Astrocyte of the hippocampus (primary cell): ENCODE data around the gene NFATC1.

Source experiments
- DNase-seq: peaks from one replicate; pipeline ENCODE4 v3.0.0; 2011; ENCODE audit warnings: low read depth, low spot score

NFATC1 gene

DNA sequence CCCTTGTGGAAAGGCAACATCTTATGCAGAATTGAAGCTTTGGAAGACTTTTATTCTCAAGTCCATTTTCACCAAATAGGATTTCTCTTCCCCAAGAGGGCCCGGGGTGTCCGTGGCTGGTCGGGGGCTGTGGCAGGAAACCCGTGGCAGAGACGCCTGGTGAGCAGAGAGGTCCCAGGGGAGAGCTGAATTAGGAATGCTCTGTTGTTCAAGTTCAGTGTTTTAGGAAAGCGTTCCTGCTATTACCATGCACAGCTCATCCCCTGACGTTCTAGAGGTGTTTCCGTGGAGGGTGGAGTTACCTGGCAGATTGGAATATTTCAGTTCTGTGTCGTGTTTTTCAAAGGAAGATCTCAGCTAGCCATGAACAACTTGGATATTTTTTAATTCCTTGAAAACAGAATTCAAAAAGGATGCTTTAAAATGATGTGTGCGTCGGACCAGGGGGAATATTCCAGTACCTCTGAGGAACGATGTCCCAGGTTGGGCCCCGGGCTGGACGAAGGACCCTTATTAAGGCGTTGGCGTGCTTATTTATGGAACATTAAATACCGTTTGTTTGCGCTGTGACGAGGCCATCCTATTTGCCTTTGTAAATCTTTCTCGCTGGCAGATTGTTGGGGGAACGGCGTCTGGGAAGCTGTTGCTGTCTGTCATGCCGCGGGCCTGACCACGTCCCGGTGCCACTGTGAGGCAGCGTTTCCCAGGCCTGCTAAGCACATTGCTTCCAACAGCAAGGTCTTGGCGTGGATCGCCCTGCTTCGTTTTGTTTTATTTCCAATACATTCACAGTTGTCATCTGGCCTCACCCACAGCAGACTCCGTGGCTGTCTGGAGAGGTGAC lies 8.2 kb downstream of the NFATC1 start:
- no peak for DNase-seq

DNA sequence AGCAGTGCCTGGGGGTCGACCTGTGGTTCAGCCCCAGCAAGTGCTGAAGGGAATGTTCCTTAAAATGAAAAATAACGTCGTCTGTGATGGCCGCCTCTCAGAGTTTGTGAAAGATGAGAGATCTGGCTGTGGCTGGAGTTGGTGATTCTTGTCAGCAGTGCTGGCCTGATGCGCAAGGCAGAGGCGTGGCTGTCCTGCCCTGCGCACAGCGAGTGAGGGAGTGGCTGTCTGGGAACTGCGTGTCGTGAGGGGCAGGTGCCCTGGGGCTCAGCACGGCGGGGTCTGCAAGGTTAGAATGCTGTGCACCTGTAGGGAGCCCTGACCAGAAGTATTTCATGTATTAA lies 8.8 kb downstream of the NFATC1 start:
- DNase-seq: no peak

DNA sequence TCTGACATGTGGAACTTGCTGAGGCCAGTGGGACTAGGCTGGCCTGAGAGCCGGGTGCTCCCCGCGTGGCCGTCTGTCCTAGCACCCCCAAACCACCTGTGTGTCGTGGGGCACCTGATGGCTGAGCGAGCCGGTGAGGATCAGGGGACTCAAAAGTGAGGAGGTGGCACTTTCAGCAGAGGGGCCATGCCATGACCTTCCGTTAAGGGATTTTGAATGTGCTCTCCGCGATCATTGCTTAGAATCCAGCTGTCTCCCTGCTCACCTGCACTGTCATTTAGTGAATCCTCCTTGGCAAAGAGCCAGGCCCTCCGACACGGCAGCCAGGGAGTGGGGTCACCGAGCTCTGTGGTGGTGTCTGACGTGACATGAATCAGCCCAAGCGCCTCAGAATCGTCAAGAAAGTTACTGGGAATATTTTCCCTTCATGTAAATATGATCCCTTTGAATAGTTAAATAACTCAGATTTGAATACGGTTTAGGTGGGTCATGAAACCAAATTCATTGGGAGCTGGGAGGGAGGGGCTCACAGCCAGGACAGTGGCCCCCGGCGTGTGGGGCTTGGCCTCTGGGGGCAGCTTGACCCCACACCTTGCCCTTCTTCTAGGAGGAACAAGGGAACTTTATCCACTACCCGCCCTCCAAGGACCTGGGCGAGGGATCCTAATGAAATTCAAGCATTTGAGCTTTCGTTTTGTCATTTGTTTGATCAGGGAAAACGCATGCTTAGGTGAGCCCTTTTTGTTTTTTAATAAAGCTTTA lies 9.5 kb downstream of the NFATC1 start:
- DNase-seq: no peak

DNA sequence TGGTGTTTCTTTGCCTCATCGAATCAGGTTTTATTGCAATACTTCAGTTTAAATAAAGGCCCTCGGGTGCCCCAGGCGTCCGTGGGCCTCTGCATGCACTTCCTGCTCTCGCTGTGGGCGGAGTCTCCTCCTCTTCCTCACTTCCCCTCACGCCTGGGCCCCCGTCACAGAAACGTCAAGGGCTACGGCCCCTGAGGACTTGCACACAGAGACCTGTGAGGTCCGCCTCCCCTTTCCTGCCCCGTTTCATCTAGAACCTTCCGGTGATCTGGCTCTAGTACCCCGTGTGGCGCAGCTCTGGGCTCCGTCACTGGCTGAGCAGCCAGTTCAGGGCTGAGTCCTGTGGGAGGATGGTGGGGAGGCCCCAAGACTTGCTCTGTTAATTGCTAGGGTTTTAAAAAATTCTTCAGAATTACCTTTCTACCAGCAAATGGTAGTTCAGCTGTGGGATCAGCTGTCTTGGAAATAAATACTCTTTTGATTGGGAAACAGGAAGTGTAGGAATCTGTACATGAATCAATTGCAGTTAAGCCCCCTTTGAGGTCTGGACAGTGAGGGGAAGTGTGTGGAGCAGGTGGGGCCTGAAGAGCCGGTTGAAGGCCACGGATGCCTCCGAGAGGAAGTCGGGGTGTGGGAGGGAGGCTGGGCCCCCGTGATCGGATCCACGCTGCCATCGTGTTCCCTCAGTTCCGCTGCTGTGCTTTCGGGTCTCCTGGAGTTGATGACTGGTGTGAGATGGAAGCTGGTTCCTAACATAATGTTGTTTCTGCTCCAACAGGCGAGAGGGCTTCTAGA lies 10.2 kb downstream of the NFATC1 start:
- DNase-seq: no peak

DNA sequence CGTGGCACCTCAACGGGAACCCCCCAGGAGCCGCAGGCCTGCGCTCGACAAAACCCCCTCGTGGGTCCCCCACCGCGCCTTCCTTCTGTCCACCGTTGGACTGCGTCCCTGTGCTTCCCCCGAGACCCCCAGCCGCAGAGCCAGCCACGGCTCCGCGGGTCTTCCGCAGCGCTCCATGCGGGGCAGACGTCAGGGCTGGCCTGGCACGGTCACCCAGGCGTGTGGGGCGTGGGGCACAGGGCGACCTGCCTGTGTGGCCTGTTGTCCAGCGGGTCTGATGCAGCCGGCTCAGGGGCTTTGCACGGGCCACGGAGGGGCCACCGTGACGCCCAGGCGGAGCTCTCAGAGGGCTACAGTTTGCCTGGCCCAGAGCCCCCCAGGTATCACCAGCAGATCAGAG lies 11.0 kb downstream of the NFATC1 start:
- DNase-seq: no peak

DNA sequence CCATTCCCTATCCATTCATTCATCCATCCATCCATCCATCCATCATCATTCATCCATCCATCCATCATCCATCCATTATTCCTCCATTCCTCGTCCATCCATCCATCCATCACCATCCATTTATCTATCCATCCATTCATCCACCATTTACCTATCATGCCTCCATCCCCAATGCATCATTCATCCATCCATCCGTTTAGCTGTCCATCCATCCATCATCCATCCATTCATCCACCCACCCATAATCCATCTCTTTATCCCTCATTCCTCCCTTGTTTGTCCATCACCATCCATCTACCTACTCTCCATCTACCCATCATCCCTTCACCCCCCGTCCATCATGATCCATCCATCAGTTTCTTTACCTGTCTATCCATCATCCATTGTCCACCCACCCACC lies 13.6 kb downstream of the NFATC1 start:
- DNase-seq: no peak

DNA sequence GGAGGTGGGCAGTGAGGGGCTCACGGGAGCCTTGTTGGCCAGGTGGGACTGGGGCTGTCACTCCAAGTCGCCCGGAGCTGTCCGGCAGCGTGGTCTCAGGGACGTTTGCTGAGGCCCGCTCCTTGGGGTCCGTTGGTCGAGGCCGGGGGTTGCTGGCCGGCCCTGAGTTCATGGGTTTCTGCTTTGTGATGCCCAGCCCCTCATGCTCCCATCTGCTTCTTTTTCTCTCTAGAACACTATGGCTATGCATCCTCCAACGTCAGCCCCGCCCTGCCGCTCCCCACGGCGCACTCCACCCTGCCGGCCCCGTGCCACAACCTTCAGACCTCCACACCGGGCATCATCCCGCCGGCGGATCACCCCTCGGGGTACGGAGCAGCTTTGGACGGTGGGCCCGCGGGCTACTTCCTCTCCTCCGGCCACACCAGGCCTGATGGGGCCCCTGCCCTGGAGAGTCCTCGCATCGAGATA lies 14.5 kb downstream of the NFATC1 start:
- DNase-seq: no peak

DNA sequence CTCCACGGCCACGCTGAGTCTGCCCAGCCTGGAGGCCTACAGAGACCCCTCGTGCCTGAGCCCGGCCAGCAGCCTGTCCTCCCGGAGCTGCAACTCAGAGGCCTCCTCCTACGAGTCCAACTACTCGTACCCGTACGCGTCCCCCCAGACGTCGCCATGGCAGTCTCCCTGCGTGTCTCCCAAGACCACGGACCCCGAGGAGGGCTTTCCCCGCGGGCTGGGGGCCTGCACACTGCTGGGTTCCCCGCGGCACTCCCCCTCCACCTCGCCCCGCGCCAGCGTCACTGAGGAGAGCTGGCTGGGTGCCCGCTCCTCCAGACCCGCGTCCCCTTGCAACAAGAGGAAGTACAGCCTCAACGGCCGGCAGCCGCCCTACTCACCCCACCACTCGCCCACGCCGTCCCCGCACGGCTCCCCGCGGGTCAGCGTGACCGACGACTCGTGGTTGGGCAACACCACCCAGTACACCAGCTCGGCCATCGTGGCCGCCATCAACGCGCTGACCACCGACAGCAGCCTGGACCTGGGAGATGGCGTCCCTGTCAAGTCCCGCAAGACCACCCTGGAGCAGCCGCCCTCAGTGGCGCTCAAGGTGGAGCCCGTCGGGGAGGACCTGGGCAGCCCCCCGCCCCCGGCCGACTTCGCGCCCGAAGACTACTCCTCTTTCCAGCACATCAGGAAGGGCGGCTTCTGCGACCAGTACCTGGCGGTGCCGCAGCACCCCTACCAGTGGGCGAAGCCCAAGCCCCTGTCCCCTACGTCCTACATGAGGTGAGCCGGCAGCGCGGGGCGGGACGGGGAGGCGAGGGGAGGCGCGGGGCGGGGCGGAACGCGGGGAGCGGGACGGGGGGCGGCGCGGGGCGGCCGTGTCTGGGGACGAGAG lies 15.2 kb downstream of the NFATC1 start:
- DNase-seq: no peak

DNA sequence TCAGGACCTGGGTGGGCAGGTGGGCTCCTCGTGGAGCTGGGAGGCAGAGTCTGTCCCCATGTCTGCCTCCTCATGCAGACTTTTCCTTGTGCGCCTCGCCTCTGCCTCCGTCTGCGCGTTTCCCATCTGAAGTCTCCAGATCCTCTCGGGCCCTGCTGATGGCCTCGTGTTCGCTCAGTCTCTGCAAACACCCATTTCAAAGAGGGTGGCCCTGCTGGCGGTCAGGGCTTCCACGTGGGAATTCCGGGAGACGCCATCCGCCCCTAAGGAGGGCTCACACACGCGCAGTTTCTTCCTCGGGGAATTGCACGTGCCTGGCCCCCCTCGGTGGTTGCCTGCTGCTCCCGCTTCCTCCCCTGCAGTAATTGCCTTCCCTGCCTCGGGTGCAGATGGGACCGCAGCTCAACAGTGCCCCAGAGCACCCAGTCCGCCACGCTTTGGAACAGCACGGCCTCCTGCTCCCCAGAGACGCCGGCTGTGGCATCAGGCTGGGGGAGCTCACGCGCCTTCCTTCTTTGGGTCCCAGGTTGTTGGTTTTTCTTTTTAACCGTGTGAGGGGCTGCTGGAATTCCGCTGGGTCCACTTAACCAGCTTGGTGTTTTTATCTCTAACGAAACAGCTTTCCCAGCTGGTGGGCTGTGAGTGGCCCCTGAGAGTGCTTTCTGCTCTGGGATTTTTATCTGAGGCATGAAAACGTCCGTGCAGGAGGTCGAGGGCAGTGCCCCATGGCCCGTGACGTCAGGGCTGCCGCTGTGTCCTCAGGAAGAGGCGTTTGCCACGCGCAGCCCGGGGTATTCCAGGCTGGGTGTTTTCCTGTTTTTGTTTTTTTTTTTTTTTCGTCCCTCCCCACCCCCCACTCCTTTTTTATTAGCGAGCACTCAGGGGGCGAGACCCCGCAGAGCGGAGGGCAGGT lies 16.1 kb downstream of the NFATC1 start:
- DNase-seq: no peak

DNA sequence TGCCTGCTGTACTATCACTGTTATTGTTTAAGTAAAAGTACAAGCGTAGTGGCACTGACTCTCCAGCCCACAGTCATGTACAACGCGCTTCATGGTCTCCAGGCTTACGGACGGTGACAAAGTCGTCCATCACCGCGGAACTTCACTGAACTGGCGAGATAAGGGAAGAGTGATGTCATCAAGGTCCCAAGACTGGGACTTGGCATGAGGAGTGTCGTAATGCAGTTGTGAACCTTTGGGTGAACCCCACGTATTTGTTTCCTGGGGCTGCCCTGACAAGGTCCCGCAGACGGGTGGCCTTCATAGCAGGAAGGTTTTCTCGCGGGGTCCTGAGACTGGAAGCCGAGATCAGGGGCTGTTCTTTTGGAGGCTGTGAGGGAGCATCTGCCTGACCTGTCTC lies 17.3 kb downstream of the NFATC1 start:
- no peak for DNase-seq

DNA sequence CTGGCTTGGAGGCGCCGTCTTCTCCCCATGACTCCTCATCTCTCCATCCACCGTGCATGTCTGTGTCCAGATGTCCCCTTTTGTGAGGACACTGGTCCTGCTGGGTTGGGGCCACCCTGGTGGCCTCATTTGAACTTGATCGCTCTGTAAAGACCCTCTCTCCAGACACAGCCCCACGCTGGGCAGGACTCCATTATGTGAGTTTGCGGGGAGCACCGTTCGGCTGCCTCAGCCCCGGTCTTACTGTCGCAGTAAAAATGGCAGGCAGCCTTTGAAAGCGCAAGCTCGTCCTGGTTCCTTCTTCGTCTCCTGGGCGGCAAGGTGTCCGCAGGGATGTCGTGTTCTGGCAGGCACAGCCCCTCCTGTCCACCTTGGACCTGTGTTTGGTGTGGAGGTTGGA lies 17.7 kb downstream of the NFATC1 start:
- no peak for DNase-seq

DNA sequence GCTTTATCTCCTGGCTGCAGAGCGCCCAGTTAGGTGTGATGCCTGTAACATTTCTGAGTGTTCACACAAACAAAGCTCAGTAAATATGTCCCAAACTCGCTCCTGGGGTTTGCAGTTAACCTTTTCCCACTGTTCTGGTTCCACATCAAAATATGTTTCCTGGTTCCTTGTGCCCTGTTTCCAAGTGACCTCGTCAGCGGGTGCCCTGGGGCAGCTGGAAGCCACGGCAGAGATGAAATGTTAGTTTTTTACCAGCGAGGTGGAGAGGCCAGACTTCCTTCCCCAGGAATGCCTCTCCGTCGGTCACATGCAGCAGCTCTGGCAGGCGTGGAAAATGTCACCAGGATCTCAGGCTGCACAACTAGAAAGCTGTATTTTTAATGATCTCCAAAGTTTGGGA lies 18.2 kb downstream of the NFATC1 start:
- no peak for DNase-seq

DNA sequence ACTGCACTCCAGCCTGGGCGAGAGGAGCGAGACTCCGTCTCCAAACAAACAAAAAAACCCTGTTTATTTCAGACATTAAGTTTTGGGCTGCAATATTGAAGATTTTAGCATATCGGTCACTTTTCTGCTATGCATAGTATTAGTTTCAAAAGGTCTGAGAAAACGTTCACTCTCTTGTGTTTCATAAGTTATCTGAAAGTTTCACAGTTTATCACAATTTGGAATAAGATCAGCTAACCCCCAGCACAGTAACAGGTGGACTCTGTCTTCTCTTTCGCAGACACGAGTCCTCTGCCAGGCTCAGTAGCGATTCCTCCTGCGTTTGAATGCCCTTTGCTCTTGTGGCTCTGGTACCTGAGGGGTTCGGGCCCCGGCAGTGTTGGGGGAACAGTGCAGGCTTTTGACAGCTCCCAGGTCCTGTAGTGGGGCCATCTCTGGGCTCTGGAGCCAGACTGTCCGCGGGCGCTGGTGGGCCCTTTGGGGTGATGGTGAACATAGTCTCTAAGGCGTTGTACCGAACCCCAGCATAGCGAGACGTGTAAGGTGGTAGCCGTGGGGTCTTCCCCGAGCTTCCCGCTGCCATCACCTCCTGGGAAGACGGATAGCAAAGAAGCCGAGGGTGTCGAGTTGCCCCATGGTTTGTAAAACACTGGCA lies 20.4 kb downstream of the NFATC1 start:
- DNase-seq: no peak

DNA sequence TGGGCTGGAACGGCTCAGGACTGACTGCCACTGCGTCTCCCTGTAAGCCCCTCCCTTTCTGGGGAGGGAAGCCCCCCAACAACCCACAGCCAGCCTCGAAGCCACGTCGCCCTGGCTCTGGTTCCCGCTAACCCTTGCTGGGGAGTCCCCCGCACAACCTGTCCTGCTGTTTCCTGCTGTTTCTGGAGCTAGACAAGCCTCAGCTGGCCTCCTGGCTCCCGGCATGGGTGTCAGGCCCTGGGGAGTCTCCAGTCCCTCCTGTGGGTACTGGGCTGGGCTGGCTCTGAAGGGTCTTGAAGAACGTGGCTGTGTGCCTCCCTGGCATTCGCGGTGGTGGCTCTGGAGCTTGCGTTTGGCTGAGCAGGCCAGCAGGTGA lies 20.9 kb downstream of the NFATC1 start:
- no peak for DNase-seq

DNA sequence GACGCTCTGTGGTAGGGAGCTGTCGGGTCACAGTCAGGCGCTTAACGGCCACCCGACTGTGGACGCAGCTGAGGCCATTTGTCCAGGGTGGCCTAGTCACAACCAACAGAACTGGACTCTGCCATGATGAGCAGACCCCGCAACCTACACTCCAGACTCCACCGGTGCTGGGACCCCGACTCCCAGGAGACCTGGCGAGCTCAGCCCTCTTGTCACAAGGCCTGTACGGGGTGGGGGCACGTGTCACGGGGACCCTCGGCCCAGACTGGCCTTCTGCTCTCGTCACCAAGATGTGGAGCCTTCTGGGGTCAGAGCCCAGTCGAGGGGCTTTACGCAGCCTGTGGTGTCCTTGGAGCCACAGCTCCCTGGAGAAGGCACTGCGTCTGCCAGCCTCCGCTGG lies 22.5 kb downstream of the NFATC1 start:
- DNase-seq: no peak

DNA sequence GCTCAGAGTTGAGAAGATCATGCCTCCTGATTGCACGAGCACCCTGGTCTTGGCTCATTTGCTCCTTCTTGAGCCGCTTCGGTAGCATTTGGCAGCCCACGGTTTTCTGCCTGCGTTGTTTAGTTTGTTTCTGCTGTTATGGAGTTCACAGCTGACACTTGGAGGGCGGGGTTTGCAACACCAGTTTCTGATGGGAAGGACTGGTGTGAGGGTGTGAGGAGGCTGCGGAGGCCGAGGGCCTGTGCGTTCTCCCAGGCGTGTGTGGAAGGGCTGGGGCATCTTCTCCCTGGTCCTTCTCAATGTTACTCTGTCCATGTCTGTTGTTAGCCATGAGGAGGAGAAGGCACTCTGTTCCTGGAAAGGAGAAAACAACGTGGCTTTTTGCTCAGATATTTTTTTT lies 22.9 kb downstream of the NFATC1 start:
- DNase-seq: no peak

DNA sequence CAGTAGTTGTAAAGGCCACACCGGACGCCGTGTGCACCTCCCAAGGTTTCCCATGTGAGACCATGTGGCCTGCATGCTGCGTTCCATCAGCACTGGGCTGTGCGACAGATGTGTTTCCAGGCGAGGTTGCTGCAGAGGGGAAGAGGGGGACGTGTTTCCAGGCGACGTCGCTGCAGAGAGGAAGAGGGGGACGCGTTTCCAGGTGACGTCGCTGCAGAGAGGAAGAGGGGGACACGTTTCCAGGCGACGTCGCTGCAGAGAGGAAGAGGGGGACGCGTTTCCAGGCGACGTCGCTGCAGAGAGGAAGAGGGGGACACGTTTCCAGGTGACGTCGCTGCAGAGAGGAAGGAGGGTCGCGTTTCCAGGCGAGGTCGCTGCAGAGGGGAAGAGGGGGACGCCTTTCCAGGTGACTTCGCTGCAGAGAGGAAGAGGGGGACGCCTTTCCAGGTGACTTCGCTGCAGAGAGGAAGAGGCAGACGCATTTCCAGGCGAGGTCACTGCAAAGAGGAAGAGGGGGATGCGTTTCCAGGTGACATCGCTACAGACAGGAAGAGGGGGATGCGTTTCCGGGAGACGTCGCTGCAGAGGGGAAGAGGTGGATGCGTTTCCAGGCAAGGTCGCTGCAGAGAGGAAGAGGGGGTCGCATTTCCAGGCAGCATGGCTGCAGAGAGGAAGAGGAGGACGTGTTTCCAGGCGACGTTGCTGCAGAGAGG lies 24.5 kb downstream of the NFATC1 start:
- no peak for DNase-seq

DNA sequence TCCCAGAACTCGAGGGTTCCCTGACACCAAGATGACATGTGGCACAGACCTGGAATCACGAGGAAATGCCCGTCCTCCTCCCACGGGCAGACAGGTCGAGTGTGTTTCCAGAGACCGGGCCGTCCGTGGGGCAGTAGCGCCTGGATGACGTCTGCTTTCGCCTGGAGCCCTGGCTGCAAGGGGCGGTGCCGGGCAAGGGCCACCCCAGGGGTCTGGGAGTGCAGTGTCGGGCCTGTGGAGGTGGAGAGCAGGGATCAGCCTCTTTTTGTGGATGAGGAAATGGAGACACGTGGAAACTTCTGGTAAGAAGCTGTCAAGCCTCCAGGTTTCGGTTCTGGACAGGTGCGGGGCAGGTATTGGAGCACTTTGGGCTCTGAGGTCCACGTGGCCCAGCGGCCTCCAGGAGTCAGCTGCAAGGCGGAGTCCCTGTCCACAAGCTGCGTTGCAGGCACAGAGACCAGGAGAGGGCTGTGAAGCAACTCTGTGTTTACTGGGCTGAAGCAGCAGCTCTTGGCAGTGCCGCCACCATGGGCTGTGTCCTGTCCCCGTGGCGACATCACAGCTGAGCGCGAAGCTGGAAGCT lies 25.6 kb downstream of the NFATC1 start:
- DNase-seq: no peak
